GM12878 (cell line): Measurements from ENCODE around the gene KRTAP4-16. TPM values are rescaled to one million over a fixed set of nuclear protein-coding genes. Genes with fewer than 3 reads are reported as not detected.

ENCODE experiments used
- ATAC-seq: fragments of 200-7000 bp; cut with Tn5 transposase; 3 replicates; pipeline ENCODE4 v1.9.1; 2020; ENCODE audit warnings: mild to moderate bottlenecking, moderate library complexity
- BruUV-seq: library from RNA; stranded (reverse); fragments of 400-500 nt; replicated peaks from 2 replicates; lab custom pipeline; 2021; lab: Mats Ljungman, UMichigan
- CTCF ChIA-PET: fragments of 300-600 bp; sonication (Branson Sonifier 250); formaldehyde crosslinking; extraction: SDS; loops from one replicate; lab custom pipeline; 2021; ENCODE audit warnings: inconsistent platforms; lab: Yijun Ruan, JAX
- POLR2A ChIA-PET: fragments of 350-600 bp; formaldehyde crosslinking; extraction: SDS; loops from one replicate; lab custom pipeline; 2021; ENCODE audit warnings: inconsistent platforms; lab: Charles Lee
- RAD21 ChIA-PET: fragments of 300-600 bp; sonication (Branson Sonifier 250); formaldehyde crosslinking; loops from one replicate; lab custom pipeline; 2023; ENCODE audit warnings: antibody characterized with exemption; ENCODE audit not compliant: unreplicated experiment; lab: Charles Lee
- SMC1A ChIA-PET: fragments of 300-600 bp; sonication (Branson Sonifier 250); formaldehyde crosslinking; loops from one replicate; lab custom pipeline; 2023; ENCODE audit not compliant: unreplicated experiment, uncharacterized antibody; lab: Charles Lee
- DNase-seq: peaks from one replicate; pipeline ENCODE4 v3.0.0-alpha.2; 2011; ENCODE audit warnings: low read depth, low spot score
- FAIRE-seq: peaks from 3 replicates; lab custom pipeline; 2011; peaks lifted over from hg19 to GRCh38; lab: Jason Lieb, UNC
- H2AFZ ChIP-seq: 2 replicates; pipeline ENCODE4 v1.6.0; 2011; ENCODE audit warnings: low read depth, low read length, control low read depth; ENCODE audit not compliant: control insufficient read depth
- H3K27ac ChIP-seq: 2 replicates; pipeline ENCODE4 v1.5.1; 2011; ENCODE audit warnings: control low read depth; ENCODE audit not compliant: control insufficient read depth, insufficient read depth
- H3K27me3 ChIP-seq, 2 experiments: replicated peaks in 1 of 2; 2 replicates each; pipeline versions ENCODE4 v1.6.0 to v1.6.1; 2011; ENCODE audit warnings: low read length in 1 of 2; ENCODE audit not compliant: control insufficient read depth in 2 of 2, insufficient read depth in 2 of 2
- H3K36me3 ChIP-seq, 2 experiments: 2 replicates each; pipeline ENCODE4 v1.5.1; 2011; ENCODE audit warnings: low read length in 1 of 2; ENCODE audit not compliant: control insufficient read depth in 2 of 2, insufficient read depth in 2 of 2
- H3K4me1 ChIP-seq: 2 replicates; pipeline ENCODE4 v1.6.1; 2011; ENCODE audit warnings: mild to moderate bottlenecking, low read length, moderate library complexity, mixed read lengths; ENCODE audit not compliant: control insufficient read depth, insufficient read depth
- H3K4me2 ChIP-seq: 2 replicates; pipeline ENCODE4 v1.6.0; 2011; ENCODE audit warnings: control low read depth; ENCODE audit not compliant: control insufficient read depth, insufficient read depth
- H3K4me3 ChIP-seq: fragments of 200-600 bp; sonication (generic); 2 replicates; pipeline ENCODE4 v1.5.1; 2016
- H3K79me2 ChIP-seq: 2 replicates; pipeline ENCODE4 v1.6.0; 2011; ENCODE audit warnings: low read length; ENCODE audit not compliant: control insufficient read depth, insufficient read depth
- H3K9ac ChIP-seq: 2 replicates; pipeline ENCODE4 v1.8.0; 2011; ENCODE audit warnings: low read length, control low read depth, mixed read lengths; ENCODE audit not compliant: control insufficient read depth, insufficient read depth
- H3K9me3 ChIP-seq: replicated peaks from 3 replicates; pipeline ENCODE4 v1.5.1; 2011; ENCODE audit warnings: mild to moderate bottlenecking, low read length; ENCODE audit not compliant: control insufficient read depth, insufficient read depth
- H4K20me1 ChIP-seq: 2 replicates; pipeline ENCODE4 v1.6.0; 2011; ENCODE audit not compliant: control insufficient read depth, insufficient read depth
- FOS ChIP-seq: IDR thresholded peaks from 3 replicates; pipeline ENCODE4 v1.6.1; 2011; ENCODE audit warnings: borderline replicate concordance; ENCODE audit not compliant: insufficient read length; ENCODE audit errors: extremely low read depth
- MTA2 ChIP-seq: fragments of 450-650 bp; IDR thresholded peaks from 2 replicates; pipeline ENCODE4 v1.6.1; 2016; ENCODE audit warnings: low read depth, mild to moderate bottlenecking, moderate library complexity
- RUNX3 ChIP-seq: IDR thresholded peaks from 2 replicates; pipeline ENCODE4 v1.6.1; 2012; ENCODE audit warnings: low read length, inconsistent platforms
- SMAD1 ChIP-seq: fragments of 450-650 bp; IDR thresholded peaks from 2 replicates; pipeline ENCODE4 v1.6.1; 2018; ENCODE audit warnings: mild to moderate bottlenecking, low read depth; ENCODE audit not compliant: partially characterized antibody
- SUZ12 ChIP-seq: fragments of 200-600 bp; sonication (generic); IDR thresholded peaks from one replicate; pipeline ENCODE4 v1.6.1; 2018; ENCODE audit warnings: antibody characterized with exemption, mild to moderate bottlenecking; ENCODE audit not compliant: unreplicated experiment
- TAF1 ChIP-seq: IDR thresholded peaks from 2 replicates; pipeline ENCODE4 v1.6.1; 2011; ENCODE audit warnings: mild to moderate bottlenecking, low read depth, low read length, borderline replicate concordance
- ZNF207 ChIP-seq: fragments of 450-650 bp; IDR thresholded peaks from 2 replicates; pipeline ENCODE4 v1.6.1; 2014; ENCODE audit warnings: antibody characterized with exemption, mild to moderate bottlenecking, borderline replicate concordance
- ZSCAN29 ChIP-seq: fragments of 450-650 bp; IDR thresholded peaks from 2 replicates; pipeline ENCODE4 v1.6.1; 2017; ENCODE audit warnings: mild to moderate bottlenecking, moderate library complexity
- WGBS: methylation state at CpG from one replicate; pipeline ENCODE4 v1.1.6; 2016; ENCODE audit warnings: low lambda C conversion rate; ENCODE audit not compliant: insufficient replicate concordance, insufficient coverage; ENCODE audit errors: missing lambda C conversion rate; 5-methylcytosine and 5-hydroxymethylcytosine counted together
- in situ Hi-C: fragments of 300-500 bp; cut with MboI; formaldehyde crosslinking; loops from 9 replicates; pipeline ENCODE4 v1.14.3; 2018; ENCODE audit warnings: mixed read lengths
- intact Hi-C: fragments of 100-400 bp; cut with micrococcal nuclease; formaldehyde crosslinking; loops from one replicate; pipeline ENCODE4 v1.14.2; 2022; ENCODE audit not compliant: unreplicated experiment
- polyA plus RNA-seq, 11 experiments: library from polyadenylated mRNA; depleted of rRNA in 4 of 11; unstranded in 6 of 11; stranded (reverse) in 5 of 11; fragments of >200 nt; fragmentation: Nextera tagmentation in 4 of 11; fragmentation: Illumina TruSeq in 1 of 11; extraction: Ambion mirVana in 4 of 11; extraction: Trizol in 1 of 11; gene quantifications; 1 replicate in 1 of 11; 2 replicates in 10 of 11; pipeline versions ENCODE4 v1.2.1 to v1.2.3, GENCODE V29; 2011 to 2016; ENCODE audit warnings: inconsistent platforms in 2 of 11, missing spikeins in 2 of 11, low read depth in 1 of 11
- total RNA-seq, 4 experiments: library from RNA; depleted of rRNA in 3 of 4; stranded (reverse); fragments of >200 nt in 3 of 4; fragmentation: Illumina TruSeq in 1 of 4; extraction: Trizol in 1 of 4; gene quantifications; 2 replicates each; pipeline versions ENCODE4 v1.2.1 to v1.2.3, GENCODE V29; 2013 to 2021
- TF ChIP-seq, protein P1 (sequence below): IDR thresholded peaks from 2 replicates; pipeline ENCODE4 v1.6.1; 2012; ENCODE audit warnings: low read depth, low read length, improper control_type of control experiment
- TF ChIP-seq, protein P2 (sequence below): IDR thresholded peaks from 2 replicates; pipeline ENCODE4 v1.6.1; 2012; ENCODE audit warnings: low read depth, low read length, improper control_type of control experiment
- TF ChIP-seq, protein P3 (sequence below): fragments of 150-350 bp; IDR thresholded peaks from 2 replicates; pipeline ENCODE4 v1.6.1; 2014; ENCODE audit warnings: mild to moderate bottlenecking, low read depth, low read length
- TF ChIP-seq, protein P4 (sequence below): fragments of 450-650 bp; IDR thresholded peaks from 2 replicates; pipeline ENCODE4 v1.6.1; 2017; ENCODE audit warnings: antibody characterized with exemption, mild to moderate bottlenecking, moderate library complexity
- TF ChIP-seq, protein P5 (sequence below): IDR thresholded peaks from 2 replicates; pipeline ENCODE4 v1.6.1; 2012; ENCODE audit warnings: mild to moderate bottlenecking, low read depth, low read length

Gene KRTAP4-16
- total and polyA plus RNA-seq, 10 of the 15 experiments (the other 5 are each of a cell fraction or from before 2014, with no cell fraction given), result not detected

DNA sequence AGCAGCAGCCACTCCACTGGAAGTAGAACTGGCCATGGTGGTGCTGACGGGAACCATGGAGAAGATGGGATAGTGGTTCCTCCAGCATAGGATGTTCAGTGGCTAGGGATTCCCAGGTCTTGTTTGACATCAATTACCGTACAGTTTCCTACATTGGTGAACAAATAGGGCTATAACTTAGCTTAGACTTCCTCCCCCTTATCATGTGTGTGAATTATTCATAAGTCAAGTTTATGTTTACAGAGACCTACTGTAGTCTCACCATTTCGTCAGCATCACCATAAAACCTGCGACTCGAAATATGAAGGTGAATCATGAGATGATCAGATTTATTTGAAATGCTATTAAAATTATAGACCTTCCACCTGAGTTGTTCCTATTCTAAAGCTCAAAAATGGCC, 43.3 kb downstream of the KRTAP4-16 start:
- Histone ChIP-seq H3K27me3 (no peaks in the 10 kb centered on the region), H3K36me3 (no peaks in the 10 kb centered on the region), H3K9me3 (no peaks in the 10 kb centered on the region), H2AFZ (no peak overlapping the region), H3K27ac (no peak overlapping the region), H3K9ac (no peak overlapping the region), H3K4me2 (no peak overlapping the region), H3K79me2 (no peaks in the 10 kb centered on the region), H3K4me3 (no peak overlapping the region), H4K20me1 (no peaks in the 10 kb centered on the region), H3K4me1 (no peaks in the 10 kb centered on the region)
- in situ Hi-C loops (no loop called here), intact Hi-C loops (no loop called here)
- ChIA-PET RAD21 (no interaction called here), CTCF (no interaction called here), POLR2A (no interaction called here), SMC1A (interaction anchor here (0.6 kb wide), 1 partner anchor 386 kb away, joined by 3 read pairs; no protein-coding TSS in a partner anchor)
- no peak for FAIRE-seq
- no TSS peak for BruUV-seq
- 17% methylated on average over 5 of the region's 5 CpGs for WGBS
- TF ChIP-seq SMAD1 (no peak), ZNF207 (no peak), ZSCAN29 (no peak), FOS (no peak), MTA2 (no peak), TAF1 (no peak), RUNX3 (no peak), SUZ12 (no peak)
- TF ChIP-seq, protein P1, sequence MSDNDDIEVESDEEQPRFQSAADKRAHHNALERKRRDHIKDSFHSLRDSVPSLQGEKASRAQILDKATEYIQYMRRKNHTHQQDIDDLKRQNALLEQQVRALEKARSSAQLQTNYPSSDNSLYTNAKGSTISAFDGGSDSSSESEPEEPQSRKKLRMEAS, result no peak
- TF ChIP-seq, protein P2, sequence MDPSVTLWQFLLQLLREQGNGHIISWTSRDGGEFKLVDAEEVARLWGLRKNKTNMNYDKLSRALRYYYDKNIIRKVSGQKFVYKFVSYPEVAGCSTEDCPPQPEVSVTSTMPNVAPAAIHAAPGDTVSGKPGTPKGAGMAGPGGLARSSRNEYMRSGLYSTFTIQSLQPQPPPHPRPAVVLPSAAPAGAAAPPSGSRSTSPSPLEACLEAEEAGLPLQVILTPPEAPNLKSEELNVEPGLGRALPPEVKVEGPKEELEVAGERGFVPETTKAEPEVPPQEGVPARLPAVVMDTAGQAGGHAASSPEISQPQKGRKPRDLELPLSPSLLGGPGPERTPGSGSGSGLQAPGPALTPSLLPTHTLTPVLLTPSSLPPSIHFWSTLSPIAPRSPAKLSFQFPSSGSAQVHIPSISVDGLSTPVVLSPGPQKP, result no peak
- TF ChIP-seq, protein P3, sequence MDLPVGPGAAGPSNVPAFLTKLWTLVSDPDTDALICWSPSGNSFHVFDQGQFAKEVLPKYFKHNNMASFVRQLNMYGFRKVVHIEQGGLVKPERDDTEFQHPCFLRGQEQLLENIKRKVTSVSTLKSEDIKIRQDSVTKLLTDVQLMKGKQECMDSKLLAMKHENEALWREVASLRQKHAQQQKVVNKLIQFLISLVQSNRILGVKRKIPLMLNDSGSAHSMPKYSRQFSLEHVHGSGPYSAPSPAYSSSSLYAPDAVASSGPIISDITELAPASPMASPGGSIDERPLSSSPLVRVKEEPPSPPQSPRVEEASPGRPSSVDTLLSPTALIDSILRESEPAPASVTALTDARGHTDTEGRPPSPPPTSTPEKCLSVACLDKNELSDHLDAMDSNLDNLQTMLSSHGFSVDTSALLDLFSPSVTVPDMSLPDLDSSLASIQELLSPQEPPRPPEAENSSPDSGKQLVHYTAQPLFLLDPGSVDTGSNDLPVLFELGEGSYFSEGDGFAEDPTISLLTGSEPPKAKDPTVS, result no peak
- TF ChIP-seq, protein P4, sequence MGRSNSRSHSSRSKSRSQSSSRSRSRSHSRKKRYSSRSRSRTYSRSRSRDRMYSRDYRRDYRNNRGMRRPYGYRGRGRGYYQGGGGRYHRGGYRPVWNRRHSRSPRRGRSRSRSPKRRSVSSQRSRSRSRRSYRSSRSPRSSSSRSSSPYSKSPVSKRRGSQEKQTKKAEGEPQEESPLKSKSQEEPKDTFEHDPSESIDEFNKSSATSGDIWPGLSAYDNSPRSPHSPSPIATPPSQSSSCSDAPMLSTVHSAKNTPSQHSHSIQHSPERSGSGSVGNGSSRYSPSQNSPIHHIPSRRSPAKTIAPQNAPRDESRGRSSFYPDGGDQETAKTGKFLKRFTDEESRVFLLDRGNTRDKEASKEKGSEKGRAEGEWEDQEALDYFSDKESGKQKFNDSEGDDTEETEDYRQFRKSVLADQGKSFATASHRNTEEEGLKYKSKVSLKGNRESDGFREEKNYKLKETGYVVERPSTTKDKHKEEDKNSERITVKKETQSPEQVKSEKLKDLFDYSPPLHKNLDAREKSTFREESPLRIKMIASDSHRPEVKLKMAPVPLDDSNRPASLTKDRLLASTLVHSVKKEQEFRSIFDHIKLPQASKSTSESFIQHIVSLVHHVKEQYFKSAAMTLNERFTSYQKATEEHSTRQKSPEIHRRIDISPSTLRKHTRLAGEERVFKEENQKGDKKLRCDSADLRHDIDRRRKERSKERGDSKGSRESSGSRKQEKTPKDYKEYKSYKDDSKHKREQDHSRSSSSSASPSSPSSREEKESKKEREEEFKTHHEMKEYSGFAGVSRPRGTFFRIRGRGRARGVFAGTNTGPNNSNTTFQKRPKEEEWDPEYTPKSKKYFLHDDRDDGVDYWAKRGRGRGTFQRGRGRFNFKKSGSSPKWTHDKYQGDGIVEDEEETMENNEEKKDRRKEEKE, result no peak
- TF ChIP-seq, protein P5, sequence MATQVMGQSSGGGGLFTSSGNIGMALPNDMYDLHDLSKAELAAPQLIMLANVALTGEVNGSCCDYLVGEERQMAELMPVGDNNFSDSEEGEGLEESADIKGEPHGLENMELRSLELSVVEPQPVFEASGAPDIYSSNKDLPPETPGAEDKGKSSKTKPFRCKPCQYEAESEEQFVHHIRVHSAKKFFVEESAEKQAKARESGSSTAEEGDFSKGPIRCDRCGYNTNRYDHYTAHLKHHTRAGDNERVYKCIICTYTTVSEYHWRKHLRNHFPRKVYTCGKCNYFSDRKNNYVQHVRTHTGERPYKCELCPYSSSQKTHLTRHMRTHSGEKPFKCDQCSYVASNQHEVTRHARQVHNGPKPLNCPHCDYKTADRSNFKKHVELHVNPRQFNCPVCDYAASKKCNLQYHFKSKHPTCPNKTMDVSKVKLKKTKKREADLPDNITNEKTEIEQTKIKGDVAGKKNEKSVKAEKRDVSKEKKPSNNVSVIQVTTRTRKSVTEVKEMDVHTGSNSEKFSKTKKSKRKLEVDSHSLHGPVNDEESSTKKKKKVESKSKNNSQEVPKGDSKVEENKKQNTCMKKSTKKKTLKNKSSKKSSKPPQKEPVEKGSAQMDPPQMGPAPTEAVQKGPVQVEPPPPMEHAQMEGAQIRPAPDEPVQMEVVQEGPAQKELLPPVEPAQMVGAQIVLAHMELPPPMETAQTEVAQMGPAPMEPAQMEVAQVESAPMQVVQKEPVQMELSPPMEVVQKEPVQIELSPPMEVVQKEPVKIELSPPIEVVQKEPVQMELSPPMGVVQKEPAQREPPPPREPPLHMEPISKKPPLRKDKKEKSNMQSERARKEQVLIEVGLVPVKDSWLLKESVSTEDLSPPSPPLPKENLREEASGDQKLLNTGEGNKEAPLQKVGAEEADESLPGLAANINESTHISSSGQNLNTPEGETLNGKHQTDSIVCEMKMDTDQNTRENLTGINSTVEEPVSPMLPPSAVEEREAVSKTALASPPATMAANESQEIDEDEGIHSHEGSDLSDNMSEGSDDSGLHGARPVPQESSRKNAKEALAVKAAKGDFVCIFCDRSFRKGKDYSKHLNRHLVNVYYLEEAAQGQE, result no peak
- ATAC-seq, result no peak
- DNase-seq, result no peak
